Stimulated activated CD8-positive, alpha-beta memory T cell treated with anti-CD3 and anti-CD28 coated beads, Interleukin-4, amount 100 ng/mL, for 24 hours (primary cell): Measurements from ENCODE around the gene MYPOP.
A peak's percentile ranks its signal among the peaks of the same experiment; 100 is the strongest.

Experiments used
- DNase-seq: peaks from one replicate; pipeline ENCODE4 v3.0.0-alpha.2; 2020; ENCODE audit warnings: low read depth

MYPOP gene

DNA sequence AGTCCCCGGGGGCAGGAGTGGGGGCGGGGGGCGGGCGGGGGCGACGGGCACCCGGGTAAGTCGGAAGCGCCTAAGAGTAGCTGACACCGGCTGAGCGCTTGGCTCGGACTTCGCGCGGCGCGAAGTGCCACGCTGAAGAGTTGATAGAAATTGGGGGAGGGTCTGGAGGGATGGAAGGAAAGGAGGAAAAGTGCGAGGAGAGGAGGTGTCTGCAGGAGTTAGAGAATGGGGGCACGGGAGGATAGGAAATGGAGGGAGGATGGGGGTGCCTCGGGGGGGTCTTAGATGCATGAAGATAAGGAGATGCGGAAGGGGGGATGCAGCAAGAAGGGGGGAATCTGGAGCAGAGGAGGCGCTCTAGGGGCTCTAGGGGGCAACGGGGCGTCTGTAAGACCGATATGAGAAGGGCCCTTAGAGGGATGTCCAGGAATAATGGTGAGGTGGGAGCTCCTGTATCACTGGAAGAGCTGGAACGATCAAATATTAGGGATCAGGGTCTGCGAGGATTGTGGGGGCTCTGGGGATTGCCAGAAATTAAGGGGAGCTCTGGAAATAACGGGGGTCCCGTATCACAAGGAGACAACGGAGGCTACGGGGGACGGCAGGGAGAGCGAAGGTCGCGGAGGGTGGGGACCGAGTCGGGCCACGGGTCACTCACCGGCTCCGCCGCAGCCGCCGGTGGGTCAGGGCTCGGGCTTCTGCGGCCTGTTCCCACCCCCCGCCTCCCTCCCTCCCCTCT lies at the start of gene MYPOP:
Gene MYPOP, minus strand, starts transcription at position 702 of the 739 bp plus-strand sequence. CDS start 840 bp downstream, outside the sequence.
- no peak for DNase-seq

DNA sequence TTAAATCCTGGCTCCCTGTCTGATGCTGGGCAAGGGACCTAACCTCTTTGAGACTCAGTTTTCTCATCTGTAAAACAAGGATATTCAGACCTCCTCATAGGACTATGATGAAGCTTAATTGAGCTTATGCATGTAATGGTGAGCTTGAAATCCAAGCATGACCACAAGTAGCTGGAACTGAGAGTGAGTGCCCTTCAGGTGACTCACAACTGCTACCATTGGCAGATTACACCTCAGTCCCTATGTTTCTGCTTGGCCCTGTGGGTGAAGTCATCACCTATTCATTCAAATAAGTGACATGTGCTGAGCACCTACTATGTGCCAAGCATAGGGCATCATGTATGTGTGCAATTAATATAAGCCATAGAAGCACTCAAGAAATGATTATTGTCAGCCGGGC lies 45.5 kb upstream of the MYPOP start:
- DNase-seq, result no peak

- DNase-seq, result no peak
These were observed 38.0 kb upstream of the MYPOP start for GRCh38 chr19:45940515-45940805.

- no peak for DNase-seq
These were observed 37.5 kb upstream of the MYPOP start for GRCh38 chr19:45939792-45940514.

GRCh38 chr19:45938733-45939319 lies 36.4 kb upstream of the MYPOP start:
- DNase-seq, result no peak

DNA sequence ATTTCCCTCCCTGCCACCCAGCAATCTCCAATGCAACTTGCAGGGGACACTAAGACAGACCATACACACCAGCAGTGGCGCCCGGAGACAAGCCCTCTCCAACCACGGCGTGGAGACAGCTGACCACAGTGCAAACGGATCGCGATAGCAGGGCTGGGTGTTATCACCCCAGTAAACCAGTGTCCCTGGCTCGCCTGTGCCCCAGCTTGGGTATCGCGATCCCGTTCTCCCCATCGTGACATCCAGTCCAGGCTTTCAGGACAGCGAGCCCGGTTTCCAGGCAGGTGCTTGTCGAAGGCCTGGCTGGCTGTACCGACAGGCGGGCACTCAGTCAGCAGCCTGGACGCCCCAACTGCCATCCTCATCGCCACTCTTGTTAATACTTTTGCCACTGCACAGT lies 32.9 kb upstream of the MYPOP start:
- DNase-seq, result no peak

DNA sequence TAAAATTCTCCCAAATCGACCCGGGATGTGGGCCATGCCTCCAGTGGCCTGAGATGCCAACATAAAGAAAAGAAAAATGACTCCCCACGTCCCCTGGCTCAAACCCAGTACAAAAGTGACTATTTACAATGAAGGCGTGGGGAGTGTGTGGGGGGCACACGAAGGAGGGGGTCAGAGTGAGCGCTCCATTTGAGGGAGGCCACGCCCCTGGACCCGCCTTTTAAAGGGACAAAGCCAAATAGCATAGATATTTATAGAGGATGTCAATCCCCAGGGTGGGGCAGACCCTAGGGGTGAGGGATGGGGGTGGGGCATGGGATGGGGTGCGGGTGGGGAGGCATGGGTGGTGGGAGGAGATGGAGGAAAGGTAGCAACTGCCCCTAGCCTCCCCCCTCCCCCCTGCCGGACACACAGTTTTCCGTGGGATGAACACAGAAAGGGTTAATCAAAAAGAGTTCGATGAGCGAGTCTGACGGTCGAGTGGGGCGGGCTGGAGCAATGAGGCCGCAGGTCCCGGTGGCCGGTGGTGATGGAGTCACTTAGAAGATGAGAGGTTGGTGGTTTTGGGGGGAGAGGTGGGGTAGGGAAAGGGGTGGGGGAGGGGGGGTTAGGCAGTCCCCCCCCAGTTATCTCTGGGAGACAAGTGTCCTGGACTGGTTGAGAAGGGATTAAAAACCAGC lies 32.3 kb upstream of the MYPOP start:
- DNase-seq, result no peak

GRCh38 chr19:45933759-45934158 lies 31.3 kb upstream of the MYPOP start:
- no peak for DNase-seq

- no peak for DNase-seq
These were observed 28.6 kb upstream of the MYPOP start for GRCh38 chr19:45931055-45931454.

GRCh38 chr19:45929247-45929646 lies 26.8 kb upstream of the MYPOP start:
- no peak for DNase-seq

DNA sequence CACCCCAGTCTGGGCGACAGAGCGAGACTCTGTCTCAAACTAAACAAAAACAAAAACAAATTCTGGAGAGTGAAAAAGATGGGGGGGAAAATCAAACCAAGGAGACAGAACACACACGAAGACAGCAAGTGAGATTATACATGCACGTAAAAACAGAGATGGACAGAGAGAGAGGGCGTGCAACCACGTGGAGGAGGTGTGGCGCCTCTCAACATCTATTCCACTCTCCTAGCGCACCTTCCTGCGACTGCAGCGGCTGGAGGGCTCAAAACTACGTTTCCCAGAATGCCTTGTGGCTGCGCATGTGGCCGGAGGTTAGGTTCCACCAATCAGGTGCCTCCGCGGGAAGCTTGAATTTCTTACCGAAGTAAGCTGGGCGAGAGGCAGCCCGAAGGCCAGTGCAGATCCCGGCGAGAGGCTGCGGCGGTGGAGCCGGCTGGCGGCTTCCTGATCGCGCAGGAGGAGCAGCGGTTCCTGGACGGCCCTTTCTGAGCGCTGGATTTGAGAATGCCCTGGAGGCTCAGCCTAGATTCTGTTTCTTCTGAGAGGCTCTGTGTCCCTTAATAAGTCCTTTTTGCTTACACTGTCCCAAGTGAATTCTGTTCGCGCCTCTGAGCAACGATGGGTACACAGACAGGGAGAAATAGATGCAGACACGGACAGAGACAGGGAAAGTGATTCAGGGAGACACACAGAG lies 25.3 kb upstream of the MYPOP start:
- peak; percentile 76 for DNase-seq

- DNase-seq, result no peak
These were observed 22.6 kb upstream of the MYPOP start for GRCh38 chr19:45924891-45925447.

DNA sequence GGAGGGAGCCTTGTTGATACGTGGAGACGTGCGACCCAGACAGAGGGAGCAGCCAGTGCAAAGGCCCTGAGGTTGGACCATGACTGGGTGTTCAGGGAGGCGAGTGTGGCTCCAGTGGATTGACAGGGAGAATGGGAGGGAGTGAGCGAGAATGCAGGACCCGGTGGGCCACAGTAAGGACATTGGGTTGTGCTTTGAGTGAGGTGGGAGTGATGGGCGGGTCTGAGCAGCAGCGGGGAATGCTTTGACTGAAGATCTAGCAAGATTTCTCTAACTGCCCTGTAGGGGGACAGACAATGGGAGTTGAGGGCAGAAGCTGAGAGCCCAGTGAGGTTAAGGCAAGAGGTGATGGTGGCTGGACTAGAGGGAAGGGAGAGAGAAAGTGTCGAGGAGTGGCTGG lies 19.9 kb upstream of the MYPOP start:
- DNase-seq, result no peak

DNA sequence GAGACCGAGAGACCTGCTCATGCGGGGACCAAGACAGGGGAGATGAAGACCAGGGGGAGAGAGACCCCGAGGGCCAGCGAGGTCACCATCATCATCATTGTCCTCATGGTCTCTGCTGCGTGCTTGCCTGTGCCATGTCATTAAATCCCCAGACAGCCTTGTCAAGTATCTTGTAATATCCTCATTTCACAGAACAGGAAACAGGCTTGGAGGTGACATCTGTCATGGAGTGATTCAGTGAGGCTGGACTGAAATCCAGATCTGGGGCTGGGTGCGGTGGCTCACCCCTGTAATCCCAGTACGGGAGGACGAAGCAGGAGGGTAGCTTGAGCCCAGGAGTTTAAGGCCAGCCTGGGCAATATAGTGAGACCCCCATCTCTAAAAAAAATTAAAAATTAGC lies 18.0 kb upstream of the MYPOP start:
- DNase-seq, result no peak

DNA sequence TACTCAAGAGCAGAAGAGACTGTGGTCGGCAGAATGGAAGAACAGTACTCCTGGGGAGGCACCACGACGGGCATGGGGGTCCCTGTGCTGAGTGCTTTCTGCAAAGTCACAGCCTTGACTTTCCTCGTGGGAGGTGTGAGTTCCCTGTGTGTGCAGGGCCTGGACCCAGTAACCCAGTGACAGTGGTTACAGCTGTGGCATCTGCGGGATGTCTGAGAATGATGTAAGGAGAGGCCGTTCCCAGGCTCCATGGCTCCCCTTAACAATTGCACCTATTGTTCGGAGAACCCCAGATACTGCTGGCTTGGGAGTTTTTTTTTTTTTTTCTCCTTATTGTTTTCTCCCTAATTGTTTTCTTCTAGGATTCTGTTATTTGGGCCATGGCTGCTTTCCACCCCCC lies 17.3 kb upstream of the MYPOP start:
- no peak for DNase-seq

- DNase-seq, result no peak
These were observed 16.3 kb upstream of the MYPOP start for GRCh38 chr19:45918721-45919120.

- DNase-seq, result no peak
These were observed 15.1 kb upstream of the MYPOP start for GRCh38 chr19:45917421-45918091.

GRCh38 chr19:45913874-45914830 lies 11.7 kb upstream of the MYPOP start, which contains the start of gene NANOS2:
Gene NANOS2, minus strand, starts transcription at chr19:45914778. Its CDS starts 85 bp downstream, at chr19:45914693.
- no peak for DNase-seq

- no peak for DNase-seq
These were observed 8.9 kb upstream of the MYPOP start for GRCh38 chr19:45911291-45911690.

GRCh38 chr19:45908956-45909355 lies 6.5 kb upstream of the MYPOP start:
- no peak for DNase-seq
